ENCODE results near the gene BSCL2. TPM values are rescaled to one million over a fixed set of nuclear protein-coding genes. Genes with fewer than 3 reads are reported as not detected.

Gene BSCL2
- total RNA-seq (10 to 100 TPM; 28.4 to 53.9 (median 39.0) TPM), polyA plus RNA-seq (10 to 100 TPM; 57.9 to 63.5 TPM), total RNA-seq (9.3 reads per million, percentile 34 among the genes with 10 or more reads in this experiment)

DNA sequence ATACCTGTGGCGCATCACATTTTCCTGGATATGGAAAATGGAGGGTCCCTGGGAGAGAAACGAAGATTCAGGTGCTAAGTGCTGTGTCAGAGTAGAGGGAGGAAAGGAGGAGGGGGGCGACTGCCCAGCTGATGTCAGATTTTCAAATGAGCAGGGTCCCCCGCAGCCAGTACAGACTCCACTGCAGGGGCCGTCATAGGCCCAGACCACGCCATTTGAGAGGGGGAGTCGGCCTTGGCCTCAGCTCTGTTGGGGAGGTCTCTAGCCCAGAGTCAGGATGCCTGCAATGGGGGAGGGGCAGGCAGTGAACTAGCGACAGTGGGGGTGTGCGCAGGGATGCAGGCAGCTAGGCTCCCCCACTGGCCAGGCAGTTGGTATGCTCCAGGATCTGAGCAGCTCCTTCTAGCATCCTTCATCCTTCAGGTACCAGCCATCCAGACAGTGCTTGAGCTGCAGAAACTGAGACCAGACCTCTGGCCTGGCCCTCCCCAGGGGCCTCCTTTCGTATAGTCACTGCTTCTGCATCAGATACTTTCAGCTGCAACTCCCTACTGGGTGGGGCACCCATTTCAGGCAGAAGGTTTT lies at the start of gene BSCL2, which contains the start of gene GNG3:
Gene BSCL2, minus strand, starts transcription at position 148 of the 585 bp plus-strand sequence. CDS start 229 bp downstream, outside the sequence.
Gene GNG3, plus strand, starts transcription at position 400 of the 585 bp plus-strand sequence. CDS start 620 bp downstream, outside the sequence.
- H3K27me3 ChIP-seq (ENCODE audit: control insufficient read depth in 2 of 2, insufficient read depth in 2 of 2, low read length in 2 of 2): no peaks in the 10 kb centered on the region
- no peak for ATAC-seq
- ChIA-PET CTCF (interaction anchor here (1.0 to 2.5 kb wide), 3 partner anchors 26 to 115 kb away, joined by 4 to 10 read pairs (median 4); partner anchors contain the start of gene TUT1), POLR2A (interaction anchor here (0.6 to 13.6 kb wide), 21 partner anchors 16 to 1492 kb away, joined by 3 to 347 read pairs (median 8); partner anchors contain the start of genes C11orf98, CSKMT, EEF1G and EML3)
- intact Hi-C loops (cut with micrococcal nuclease): loop anchor here (2.0 to 5.0 kb wide), 2 partner anchors 53 to 965 kb away; partner anchors contain the start of genes ATL3 (in 1 of the 2) and POLR2G (in 1 of the 2)
- H3K27ac Mint-ChIP-seq: peak within 1 kb of the TSS; percentile 94 to 99 (median 97)
- peaks cover 17 to 53% (median 48%) of the 10 kb centered on the region in 7 donors for H3K4me1 Mint-ChIP-seq
- H3K36me3 Mint-ChIP-seq: peaks cover 0 to 27% (median 8%) of the 10 kb centered on the region in 5 donors
- H3K27me3 Mint-ChIP-seq: no peaks in the 10 kb centered on the region
- DNase-seq: no peak
- H3K27ac ChIP-seq (ENCODE audit: low read depth, low read length): peak within 1 kb of the TSS; percentile 84
- H3K9me3 ChIP-seq (ENCODE audit: control insufficient read depth in 2 of 3, low read length in 3 of 3): no peaks in the 10 kb centered on the region
- H3K4me1 ChIP-seq (ENCODE audit: control insufficient read depth in 2 of 2, insufficient read depth in 2 of 2, low read length in 2 of 2): peaks cover 41 to 46% of the 10 kb centered on the region in 2 donors
- H3K36me3 ChIP-seq (ENCODE audit: control insufficient read depth in 2 of 3, insufficient read depth in 3 of 3, low read length in 3 of 3): peaks cover 0 to 5% (median 0%) of the 10 kb centered on the region in 3 experiments
- H3K9me3 Mint-ChIP-seq: peaks cover 0 to 4% (median 0%) of the 10 kb centered on the region in 11 donors
- peak within 1 kb of the TSS; percentile 92 to 99 (median 96) for H3K4me3 Mint-ChIP-seq
- H3K4me3 ChIP-seq (ENCODE audit: low read length): peak within 1 kb of the TSS; percentile 77

DNA sequence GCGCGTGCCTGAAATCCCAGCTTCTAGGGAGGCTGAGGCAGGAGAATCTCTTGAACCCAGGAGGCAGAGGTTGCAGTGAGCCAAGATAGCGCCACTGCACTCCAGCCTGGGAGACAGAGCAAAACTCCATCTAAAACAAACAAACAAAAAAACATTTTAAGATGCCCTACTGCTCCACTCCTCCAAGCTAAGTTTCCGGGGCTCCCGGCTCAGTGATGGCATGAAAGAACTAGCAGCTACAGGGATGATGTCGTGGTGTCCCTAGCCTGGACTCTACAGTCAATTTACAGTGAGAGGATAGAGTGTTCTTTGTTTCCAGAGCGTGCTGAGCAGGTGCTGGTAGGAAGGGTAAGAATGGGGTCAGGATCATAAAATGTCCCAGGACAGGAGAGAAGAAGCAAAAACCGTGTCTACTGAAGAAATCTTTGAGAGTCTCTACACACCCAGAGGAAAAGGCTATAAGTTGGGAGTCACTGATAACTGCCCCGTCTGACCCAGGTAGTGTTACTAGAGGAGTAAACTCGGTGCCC lies 47.9 kb upstream of the BSCL2 start:
- DNase-seq: no peak
- H3K27me3 ChIP-seq (ENCODE audit: control insufficient read depth in 2 of 2, insufficient read depth in 2 of 2, low read length in 2 of 2): no peaks in the 10 kb centered on the region
- ChIA-PET CTCF (interaction anchor here (0.6 to 2.1 kb wide), 3 partner anchors 8 to 31 kb away, joined by 3 to 17 read pairs (median 5); partner anchors contain the start of gene TMEM179B), POLR2A (interaction anchor here (0.6 to 7.7 kb wide), 19 partner anchors 7 to 1519 kb away, joined by 3 to 195 read pairs (median 20); partner anchors contain the start of genes BSCL2, C11orf98, CSKMT and EEF1G)
- Mint-ChIP-seq H3K27ac (peak overlapping the region in 7 of 9 donors; percentile 2 to 76 (median 69)), H3K27me3 (no peaks in the 10 kb centered on the region), H3K4me3 (peak overlapping the region in 7 of 10 donors; percentile 39 to 98 (median 64)), H3K4me1 (peaks cover 5 to 33% (median 25%) of the 10 kb centered on the region in 7 donors), H3K36me3 (peaks cover 0 to 4% (median 0%) of the 10 kb centered on the region in 5 donors), H3K9me3 (no peaks in the 10 kb centered on the region)
- peaks cover 0 to 17% (median 0%) of the 10 kb centered on the region in 3 experiments for H3K36me3 ChIP-seq (ENCODE audit: control insufficient read depth in 2 of 3, insufficient read depth in 3 of 3, low read length in 3 of 3)
- H3K4me3 ChIP-seq (ENCODE audit: low read length): no peak overlapping the region
- H3K4me1 ChIP-seq (ENCODE audit: control insufficient read depth in 2 of 2, insufficient read depth in 2 of 2, low read length in 2 of 2): peaks cover 15 to 16% of the 10 kb centered on the region in 2 donors
- no peak for ATAC-seq
- H3K9me3 ChIP-seq (ENCODE audit: control insufficient read depth in 2 of 3, low read length in 3 of 3): no peaks in the 10 kb centered on the region
- no peak overlapping the region for H3K27ac ChIP-seq (ENCODE audit: low read depth, low read length)
- intact Hi-C loops (cut with micrococcal nuclease): no loop called here

DNA sequence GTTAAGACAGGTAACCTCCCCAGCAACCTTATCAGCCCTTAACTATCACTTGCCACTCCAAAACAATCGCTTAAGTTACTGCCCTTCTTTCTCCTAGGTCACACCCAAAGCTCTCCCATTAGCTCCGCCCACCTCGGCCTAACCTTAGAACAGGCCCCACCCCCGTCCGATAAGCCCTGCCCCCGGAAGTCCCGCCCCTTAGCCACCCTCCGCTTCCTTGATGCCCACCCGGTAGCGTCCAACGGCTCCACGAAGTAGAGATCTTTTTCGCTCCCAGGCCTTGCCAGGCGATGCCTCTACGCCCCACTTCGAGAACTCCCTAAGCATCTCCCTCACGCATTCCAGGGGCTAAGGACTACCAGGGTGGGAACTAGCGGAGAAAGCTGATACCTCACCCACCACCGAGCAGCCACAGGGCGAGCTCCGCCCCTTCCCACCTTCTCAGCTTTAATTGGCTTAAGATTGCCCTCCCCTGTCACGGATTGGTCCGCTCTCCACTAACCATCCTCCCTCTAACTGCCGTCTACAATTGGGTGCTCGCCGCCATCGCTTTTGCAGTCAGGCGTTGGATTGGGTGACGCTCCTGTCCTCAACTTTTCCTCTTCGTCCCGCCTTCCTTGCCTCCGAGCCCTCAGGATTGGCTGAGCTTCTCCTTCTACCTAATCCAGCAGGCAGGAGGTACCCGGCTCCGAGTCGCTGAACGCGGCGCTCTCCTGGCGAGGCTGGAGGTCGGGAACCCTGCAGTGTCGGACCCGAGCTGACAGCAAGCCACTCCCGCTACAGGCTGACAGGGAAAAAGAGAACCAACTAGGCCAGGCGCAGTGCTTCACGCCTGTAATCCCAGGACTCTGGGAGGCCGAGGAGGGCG lies 46.7 kb upstream of the BSCL2 start, which contains the start of gene ZBTB3:
Gene ZBTB3, minus strand, starts transcription at position 425 of the 868 bp plus-strand sequence. CDS start 496 bp downstream, outside the sequence.
- ChIA-PET CTCF (interaction anchor here (0.5 to 2.1 kb wide), 14 partner anchors 8 to 163 kb away, joined by 3 to 17 read pairs (median 4); partner anchors contain the start of genes HNRNPUL2, POLR2G, SLC3A2 and TMEM179B), POLR2A (interaction anchor here (0.6 to 7.7 kb wide), 52 partner anchors 8 to 1486 kb away, joined by 3 to 195 read pairs (median 5); partner anchors contain the start of genes BSCL2, C11orf98, CSKMT and EEF1G)
- Mint-ChIP-seq H3K4me1 (peaks cover 9 to 41% (median 29%) of the 10 kb centered on the region in 7 donors), H3K27me3 (no peaks in the 10 kb centered on the region), H3K36me3 (peaks cover 0 to 9% (median 1%) of the 10 kb centered on the region in 5 donors), H3K4me3 (peak within 1 kb of the TSS; percentile 86 to 100 (median 98)), H3K9me3 (no peaks in the 10 kb centered on the region), H3K27ac (peak within 1 kb of the TSS; percentile 93 to 99 (median 95))
- H3K36me3 ChIP-seq (ENCODE audit: control insufficient read depth in 2 of 3, insufficient read depth in 3 of 3, low read length in 3 of 3): peaks cover 0 to 17% (median 0%) of the 10 kb centered on the region in 3 experiments
- ATAC-seq (peak; percentile 96), DNase-seq (peak; percentile 89 to 99 (median 98))
- no peaks in the 10 kb centered on the region for H3K27me3 ChIP-seq (ENCODE audit: control insufficient read depth in 2 of 2, insufficient read depth in 2 of 2, low read length in 2 of 2)
- peak within 1 kb of the TSS; percentile 83 for H3K27ac ChIP-seq (ENCODE audit: low read depth, low read length)
- H3K9me3 ChIP-seq (ENCODE audit: control insufficient read depth in 2 of 3, low read length in 3 of 3): no peaks in the 10 kb centered on the region
- intact Hi-C loops (cut with micrococcal nuclease): loop anchor here (1.0 kb wide), 14 partner anchors 7 to 163 kb away; partner anchors contain the start of genes POLR2G (in 2 of the 2), TAF6L (in 2 of the 2), TTC9C (in 2 of the 2) and NXF1 (in 1 of the 2)
- peak within 1 kb of the TSS; percentile 94 for H3K4me3 ChIP-seq (ENCODE audit: low read length)
- H3K4me1 ChIP-seq (ENCODE audit: control insufficient read depth in 2 of 2, insufficient read depth in 2 of 2, low read length in 2 of 2): peaks cover 15 to 16% of the 10 kb centered on the region in 2 donors

DNA sequence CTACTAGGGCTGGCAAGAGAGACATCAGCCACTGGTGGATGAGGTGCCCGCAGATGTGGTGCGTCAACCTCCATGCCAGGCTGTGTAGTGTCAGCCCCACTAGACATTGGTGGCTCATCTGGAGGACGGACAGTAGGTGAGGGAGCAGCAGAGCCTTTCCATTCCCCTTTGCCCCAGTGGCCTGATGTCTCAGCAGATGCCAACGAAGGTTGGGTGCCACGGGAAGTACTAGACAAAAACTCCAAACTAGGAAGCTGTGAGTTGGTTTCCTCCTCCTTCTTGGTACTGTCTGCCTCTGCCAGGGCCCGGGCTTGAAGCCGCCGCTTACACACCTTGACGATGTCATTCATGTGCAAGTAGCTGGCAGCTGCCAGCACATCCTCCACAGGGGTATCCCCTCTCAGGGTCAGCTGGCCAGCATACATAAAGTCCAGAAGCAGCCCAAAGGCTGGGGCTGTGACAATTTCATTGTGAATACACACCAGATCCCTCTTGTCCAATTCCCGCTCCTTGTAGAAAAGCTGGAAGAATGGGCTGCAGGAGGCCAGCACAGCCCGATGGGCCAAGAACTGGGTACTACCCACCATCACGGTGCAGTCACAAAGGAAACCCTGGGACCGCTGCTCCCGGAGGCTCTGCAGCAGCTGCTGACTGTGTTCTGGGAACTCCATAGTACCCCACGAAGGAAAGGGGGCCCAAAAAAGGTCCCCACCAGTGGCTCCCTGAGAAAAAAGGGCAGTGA lies 45.9 kb upstream of the BSCL2 start:
- intact Hi-C loops (cut with micrococcal nuclease): loop anchor here (1.0 kb wide), 4 partner anchors 8 to 103 kb away; partner anchors contain the start of genes POLR2G (in 2 of the 2) and TMEM179B (in 1 of the 2)
- H3K27me3 Mint-ChIP-seq: no peaks in the 10 kb centered on the region
- Histone ChIP-seq H3K36me3 (ENCODE audit: control insufficient read depth in 2 of 3, insufficient read depth in 3 of 3, low read length in 3 of 3) (peaks cover 0 to 17% (median 0%) of the 10 kb centered on the region in 3 experiments), H3K4me1 (ENCODE audit: control insufficient read depth in 2 of 2, insufficient read depth in 2 of 2, low read length in 2 of 2) (peaks cover 15 to 16% of the 10 kb centered on the region in 2 donors), H3K27ac (ENCODE audit: low read depth, low read length) (peak overlapping the region; percentile 83), H3K27me3 (ENCODE audit: control insufficient read depth in 2 of 2, insufficient read depth in 2 of 2, low read length in 2 of 2) (no peaks in the 10 kb centered on the region), H3K4me3 (ENCODE audit: low read length) (peak overlapping the region; percentile 94), H3K9me3 (ENCODE audit: control insufficient read depth in 2 of 3, low read length in 3 of 3) (no peaks in the 10 kb centered on the region)
- DNase-seq: no peak
- H3K4me1 Mint-ChIP-seq: peaks cover 12 to 44% (median 32%) of the 10 kb centered on the region in 7 donors
- no peaks in the 10 kb centered on the region for H3K9me3 Mint-ChIP-seq
- H3K4me3 Mint-ChIP-seq: peak overlapping the region; percentile 86 to 100 (median 98)
- H3K36me3 Mint-ChIP-seq: peaks cover 0 to 12% (median 4%) of the 10 kb centered on the region in 5 donors
- peak overlapping the region; percentile 93 to 99 (median 95) for H3K27ac Mint-ChIP-seq
- POLR2A ChIA-PET: interaction anchor here (0.8 to 7.7 kb wide), 45 partner anchors 9 to 1486 kb away, joined by 3 to 195 read pairs (median 6); partner anchors contain the start of genes BSCL2, C11orf98, CSKMT and EEF1G
- ATAC-seq: no peak
- CTCF ChIA-PET: interaction anchor here (0.6 to 2.1 kb wide), 11 partner anchors 9 to 162 kb away, joined by 3 to 17 read pairs (median 5); partner anchors contain the start of genes HNRNPUL2, POLR2G, SLC3A2 and TMEM179B

DNA sequence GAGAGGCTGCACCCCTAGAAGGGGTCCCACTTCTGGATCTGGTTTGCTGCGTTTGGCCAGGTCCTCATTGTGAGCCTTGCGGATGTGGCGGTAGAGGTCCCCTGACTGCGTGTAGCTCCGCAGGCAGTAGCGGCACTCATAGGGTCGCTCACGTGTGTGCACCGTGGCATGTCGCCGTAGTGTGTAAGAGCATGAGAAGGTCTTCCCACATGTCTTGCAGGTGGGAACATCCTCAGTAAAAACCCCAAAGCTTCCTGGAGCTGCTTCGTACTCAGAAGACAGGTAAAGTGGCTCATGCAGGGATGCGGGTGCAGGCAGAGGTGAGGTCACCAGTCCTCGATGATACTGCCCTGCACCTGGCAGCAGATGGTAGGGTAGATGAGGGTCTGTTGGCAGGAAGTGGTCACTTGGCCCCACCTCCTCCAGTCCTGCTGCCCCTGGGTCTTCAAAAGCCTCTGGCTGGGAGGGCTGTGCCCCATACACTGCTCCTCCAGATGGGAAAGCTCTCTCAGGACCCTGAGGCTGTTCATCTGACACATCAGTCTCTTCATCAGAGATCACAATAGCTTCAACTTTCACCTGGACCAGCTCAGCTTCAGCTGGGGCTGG lies 45.1 kb upstream of the BSCL2 start:
- H3K36me3 ChIP-seq (ENCODE audit: control insufficient read depth in 2 of 3, insufficient read depth in 3 of 3, low read length in 3 of 3): peaks cover 0 to 17% (median 0%) of the 10 kb centered on the region in 3 experiments
- intact Hi-C loops (cut with micrococcal nuclease): no loop called here
- H3K4me3 ChIP-seq (ENCODE audit: low read length): no peak overlapping the region
- H3K4me3 Mint-ChIP-seq: peak overlapping the region in 8 of 10 donors; percentile 16 to 100 (median 54)
- H3K27ac Mint-ChIP-seq: peak overlapping the region in 7 of 9 donors; percentile 28 to 96 (median 76)
- ChIA-PET POLR2A (interaction anchor here (0.6 to 7.7 kb wide), 14 partner anchors 8 to 160 kb away, joined by 3 to 195 read pairs (median 30); partner anchors contain the start of genes HNRNPUL2, POLR2G, STX5 and TAF6L), CTCF (interaction anchor here (0.6 to 1.2 kb wide), 2 partner anchors 10 to 177 kb away, joined by 4 to 5 read pairs; partner anchors contain the start of gene POLR2G)
- H3K4me1 Mint-ChIP-seq: peaks cover 12 to 50% (median 36%) of the 10 kb centered on the region in 7 donors
- peaks cover 0 to 12% (median 4%) of the 10 kb centered on the region in 5 donors for H3K36me3 Mint-ChIP-seq
- ATAC-seq (no peak), DNase-seq (no peak)
- no peaks in the 10 kb centered on the region for H3K9me3 ChIP-seq (ENCODE audit: control insufficient read depth in 2 of 3, low read length in 3 of 3)
- H3K27me3 ChIP-seq (ENCODE audit: control insufficient read depth in 2 of 2, insufficient read depth in 2 of 2, low read length in 2 of 2): no peaks in the 10 kb centered on the region
- no peaks in the 10 kb centered on the region for H3K9me3 Mint-ChIP-seq
- H3K4me1 ChIP-seq (ENCODE audit: control insufficient read depth in 2 of 2, insufficient read depth in 2 of 2, low read length in 2 of 2): peaks cover 15 to 16% of the 10 kb centered on the region in 2 donors
- H3K27ac ChIP-seq (ENCODE audit: low read depth, low read length): peak overlapping the region; percentile 83
- H3K27me3 Mint-ChIP-seq: no peaks in the 10 kb centered on the region
